Measurements from ENCODE around the gene ANTXR1. TPM values are rescaled to one million over a fixed set of nuclear protein-coding genes. Genes with fewer than 3 reads are reported as not detected.
A peak's percentile ranks its signal among the peaks of the same experiment; 100 is the strongest.

Gene ANTXR1
- total RNA-seq, 1 experiment from 2014 or later = 181 TPM

- intact Hi-C loops (cut with micrococcal nuclease; ENCODE audit: unreplicated experiment) = no loop called here
- POLR2A ChIA-PET (ENCODE audit: low non-redundant PET) = no interaction called here
- peaks cover 6% of the 10 kb centered on the region for H3K36me3 ChIP-seq (ENCODE audit: insufficient read depth, low read length, poor library complexity, severe bottlenecking)
These were observed 9.6 kb downstream of the ANTXR1 start for GRCh38 chr2:69022548-69022947.

GRCh38 chr2:69023236-69023635, 10.3 kb downstream of the ANTXR1 start:
- BruUV-seq (replicated peaks) = no TSS peak
- CTCF ChIA-PET = no interaction called here
- intact Hi-C loops (cut with micrococcal nuclease; ENCODE audit: unreplicated experiment) = no loop called here

More at GRCh38 chr2:69022548-69022947, 9.6 kb downstream of the ANTXR1 start:
- Histone ChIP-seq H3K9me3 (ENCODE audit: low read depth, low read length, poor library complexity, severe bottlenecking) (peaks cover 2% of the 10 kb centered on the region), H3K4me3 (ENCODE audit: low read depth, low read length, poor library complexity, severe bottlenecking) (no peak overlapping the region), H3K4me1 (ENCODE audit: insufficient read depth, low read length, poor library complexity, severe bottlenecking) (peaks cover 47% of the 10 kb centered on the region), H3K27ac (ENCODE audit: low read depth, low read length, poor library complexity, severe bottlenecking) (no peak overlapping the region), H3K27me3 (replicated peaks; ENCODE audit: insufficient read depth, low read depth, low read length, poor library complexity) (no peaks in the 10 kb centered on the region)
- CTCF ChIA-PET = no interaction called here
- BruUV-seq (replicated peaks) = no TSS peak
- DNase-seq (ENCODE audit: low spot score) = no peak
- no peak for TF ChIP-seq EZH2 (IDR thresholded peaks at IDR 0.05; ENCODE audit: borderline replicate concordance, low read depth, low read length, poor library complexity, severe bottlenecking)
- no peak for TF ChIP-seq CTCF (conservative IDR thresholded peaks at IDR 0.05; ENCODE audit: low read depth, low read length)

GRCh38 chr2:69026026-69026425, 13.0 kb downstream of the ANTXR1 start:
- Histone ChIP-seq H3K36me3 (ENCODE audit: insufficient read depth, low read length, poor library complexity, severe bottlenecking) (peaks cover 6% of the 10 kb centered on the region), H3K9me3 (ENCODE audit: low read depth, low read length, poor library complexity, severe bottlenecking) (peaks cover 11% of the 10 kb centered on the region), H3K27me3 (replicated peaks; ENCODE audit: insufficient read depth, low read depth, low read length, poor library complexity) (no peaks in the 10 kb centered on the region), H3K27ac (ENCODE audit: low read depth, low read length, poor library complexity, severe bottlenecking) (no peak overlapping the region), H3K4me3 (ENCODE audit: low read depth, low read length, poor library complexity, severe bottlenecking) (no peak overlapping the region), H3K4me1 (ENCODE audit: insufficient read depth, low read length, poor library complexity, severe bottlenecking) (peaks cover 25% of the 10 kb centered on the region)
- POLR2A ChIA-PET (ENCODE audit: low non-redundant PET) = no interaction called here
- intact Hi-C loops (cut with micrococcal nuclease; ENCODE audit: unreplicated experiment) = no loop called here
- BruUV-seq (replicated peaks) = no TSS peak
- CTCF ChIA-PET = no interaction called here
- TF ChIP-seq CTCF (conservative IDR thresholded peaks at IDR 0.05; ENCODE audit: low read depth, low read length) (peak; percentile 51), EZH2 (IDR thresholded peaks at IDR 0.05; ENCODE audit: borderline replicate concordance, low read depth, low read length, poor library complexity, severe bottlenecking) (no peak)
- no peak for DNase-seq (ENCODE audit: low spot score)

More at GRCh38 chr2:69023236-69023635, 10.3 kb downstream of the ANTXR1 start:
- H3K4me1 ChIP-seq (ENCODE audit: insufficient read depth, low read length, poor library complexity, severe bottlenecking) = peaks cover 40% of the 10 kb centered on the region
- peaks cover 6% of the 10 kb centered on the region for H3K36me3 ChIP-seq (ENCODE audit: insufficient read depth, low read length, poor library complexity, severe bottlenecking)
- POLR2A ChIA-PET (ENCODE audit: low non-redundant PET) = no interaction called here
- H3K27me3 ChIP-seq (replicated peaks; ENCODE audit: insufficient read depth, low read depth, low read length, poor library complexity) = no peaks in the 10 kb centered on the region
- H3K27ac ChIP-seq (ENCODE audit: low read depth, low read length, poor library complexity, severe bottlenecking) = no peak overlapping the region
- no peak for TF ChIP-seq CTCF (conservative IDR thresholded peaks at IDR 0.05; ENCODE audit: low read depth, low read length)
- no peak for TF ChIP-seq EZH2 (IDR thresholded peaks at IDR 0.05; ENCODE audit: borderline replicate concordance, low read depth, low read length, poor library complexity, severe bottlenecking)
- H3K9me3 ChIP-seq (ENCODE audit: low read depth, low read length, poor library complexity, severe bottlenecking) = peaks cover 9% of the 10 kb centered on the region
- H3K4me3 ChIP-seq (ENCODE audit: low read depth, low read length, poor library complexity, severe bottlenecking) = no peak overlapping the region
- DNase-seq (ENCODE audit: low spot score) = no peak

All from A673 (cell line).